HG02981 (cell line): ENCODE data around the gene UBAC2.
"Not testable (repeated sequence)": the region's sequence is repeated elsewhere in the genome, so short reads cannot be mapped to it uniquely, and the experiment has no call there.

ENCODE experiments used
- ATAC-seq: cut with Tn5 transposase; IDR thresholded peaks from one replicate; pipeline ENCODE4 v1.9.1; 2021; ENCODE audit warnings: mild to moderate bottlenecking, moderate library complexity; ENCODE audit not compliant: unreplicated experiment

The UBAC2 gene

GRCh38 chr13:99386495-99386894 is 185.8 kb downstream of the UBAC2 start:
- ATAC-seq, result no peak

- ATAC-seq, result peak; percentile 61
Measured at GRCh38 chr13:99386911-99387788, 186.5 kb downstream of the UBAC2 start.

GRCh38 chr13:99388334-99388923 is 187.8 kb downstream of the UBAC2 start:
- ATAC-seq, result no peak

- ATAC-seq, result not testable (repeated sequence)
Measured at GRCh38 chr13:99389094-99389493, 188.4 kb downstream of the UBAC2 start.

- ATAC-seq, result no peak
Measured at GRCh38 chr13:99389520-99390304, 189.1 kb downstream of the UBAC2 start.

- ATAC-seq, result no peak
Measured at GRCh38 chr13:99390601-99391000, 189.9 kb downstream of the UBAC2 start.

GRCh38 chr13:99391781-99392469 is 191.3 kb downstream of the UBAC2 start:
- no peak for ATAC-seq

- ATAC-seq, result no peak
Measured at GRCh38 chr13:99392470-99393135, 191.9 kb downstream of the UBAC2 start.

GRCh38 chr13:99393391-99393790 is 192.7 kb downstream of the UBAC2 start:
- not testable (repeated sequence) for ATAC-seq

- ATAC-seq, result no peak
Measured at GRCh38 chr13:99393791-99394735, 193.4 kb downstream of the UBAC2 start.

- no peak for ATAC-seq
Measured at GRCh38 chr13:99395436-99395835, 194.8 kb downstream of the UBAC2 start.

GRCh38 chr13:99396446-99396845 is 195.8 kb downstream of the UBAC2 start:
- no peak for ATAC-seq

GRCh38 chr13:99398071-99398470 is 197.4 kb downstream of the UBAC2 start:
- no peak for ATAC-seq

- ATAC-seq, result no peak
Measured at GRCh38 chr13:99398916-99399622, 198.4 kb downstream of the UBAC2 start.

GRCh38 chr13:99399623-99399974 is 198.9 kb downstream of the UBAC2 start:
- ATAC-seq, result no peak

- ATAC-seq, result no peak
Measured at GRCh38 chr13:99403458-99403971, 202.9 kb downstream of the UBAC2 start.

GRCh38 chr13:99404005-99404755 is 203.5 kb downstream of the UBAC2 start:
- no peak for ATAC-seq

GRCh38 chr13:99405966-99406365 is 205.3 kb downstream of the UBAC2 start:
- ATAC-seq, result no peak
